ENCODE data around the gene EFHB. TPM values are rescaled to one million over a fixed set of nuclear protein-coding genes. Genes with fewer than 3 reads are reported as not detected.
"Not testable (repeated sequence)": the region's sequence is repeated elsewhere in the genome, so short reads cannot be mapped to it uniquely, and the experiment has no call there.

EFHB gene
- total RNA-seq, 1 donor = not detected

GRCh38 chr3:19960696-19961095 lies 26.7 kb upstream of the EFHB start:
- no peak for DNase-seq (ENCODE audit: low read depth)
- no peak for TF ChIP-seq CTCF (IDR thresholded peaks at IDR 0.05; ENCODE audit: insufficient read depth, low read depth, low read length)
- no peak overlapping the region for H3K4me3 ChIP-seq (ENCODE audit: low read depth, low read length)

- no peak for TF ChIP-seq CTCF (IDR thresholded peaks at IDR 0.05; ENCODE audit: insufficient read depth, low read depth, low read length)
- no peak overlapping the region for H3K4me3 ChIP-seq (ENCODE audit: low read depth, low read length)
- DNase-seq (ENCODE audit: low read depth) = no peak
Measured at GRCh38 chr3:19959505-19959904, 25.5 kb upstream of the EFHB start.

- DNase-seq (ENCODE audit: low read depth); H3K4me3 ChIP-seq (ENCODE audit: low read depth, low read length): not testable (repeated sequence)
Measured at GRCh38 chr3:19957354-19957753, 23.3 kb upstream of the EFHB start.

GRCh38 chr3:19954676-19955075 lies 20.7 kb upstream of the EFHB start:
- TF ChIP-seq CTCF (IDR thresholded peaks at IDR 0.05; ENCODE audit: insufficient read depth, low read depth, low read length) = no peak
- H3K4me3 ChIP-seq (ENCODE audit: low read depth, low read length) = no peak overlapping the region
- DNase-seq (ENCODE audit: low read depth) = no peak

GRCh38 chr3:19950316-19950715 lies 16.3 kb upstream of the EFHB start:
- no peak for DNase-seq (ENCODE audit: low read depth)
- TF ChIP-seq CTCF (IDR thresholded peaks at IDR 0.05; ENCODE audit: insufficient read depth, low read depth, low read length) = no peak
- no peak overlapping the region for H3K4me3 ChIP-seq (ENCODE audit: low read depth, low read length)

- no peak for DNase-seq (ENCODE audit: low read depth)
- H3K4me3 ChIP-seq (ENCODE audit: low read depth, low read length) = peak overlapping the region; percentile 99
- TF ChIP-seq CTCF (IDR thresholded peaks at IDR 0.05; ENCODE audit: insufficient read depth, low read depth, low read length) = no peak
Measured at GRCh38 chr3:19948226-19948591, 14.2 kb upstream of the EFHB start.

- DNase-seq (ENCODE audit: low read depth) = peak; percentile 54
- TF ChIP-seq CTCF (IDR thresholded peaks at IDR 0.05; ENCODE audit: insufficient read depth, low read depth, low read length) = no peak
- peak overlapping the region; percentile 99 for H3K4me3 ChIP-seq (ENCODE audit: low read depth, low read length)
Measured at GRCh38 chr3:19947549-19948225, 13.7 kb upstream of the EFHB start.

Measured in fibroblast of villous mesenchyme (primary cell).